Measurements from ENCODE around the gene BMP10.

BMP10 gene

GRCh38 chr2:68824831-68825230 lies 46.4 kb downstream of the BMP10 start:
- no peak for DNase-seq (ENCODE audit: low read depth in 3 of 3, low spot score in 1 of 3)

GRCh38 chr2:68822207-68822872 lies 48.9 kb downstream of the BMP10 start:
- DNase-seq (ENCODE audit: low read depth in 3 of 3, low spot score in 1 of 3): no peak

GRCh38 chr2:68819556-68819955 lies 51.6 kb downstream of the BMP10 start:
- DNase-seq (ENCODE audit: low read depth in 3 of 3, low spot score in 1 of 3): no peak

GRCh38 chr2:68817306-68817705 lies 53.9 kb downstream of the BMP10 start:
- no peak for DNase-seq (ENCODE audit: low read depth in 3 of 3, low spot score in 1 of 3)

Data from stimulated activated CD4-positive, alpha-beta T cell treated with anti-CD3 and anti-CD28 coated beads, TNF-alpha, amount 100 ng/mL, for 1 hour (primary cell).